ENCODE measurements around the gene EFNA5.

GRCh38 chr5:107340631-107341030 is 330.1 kb downstream of the EFNA5 start:
- TF ChIP-seq, protein P1, sequence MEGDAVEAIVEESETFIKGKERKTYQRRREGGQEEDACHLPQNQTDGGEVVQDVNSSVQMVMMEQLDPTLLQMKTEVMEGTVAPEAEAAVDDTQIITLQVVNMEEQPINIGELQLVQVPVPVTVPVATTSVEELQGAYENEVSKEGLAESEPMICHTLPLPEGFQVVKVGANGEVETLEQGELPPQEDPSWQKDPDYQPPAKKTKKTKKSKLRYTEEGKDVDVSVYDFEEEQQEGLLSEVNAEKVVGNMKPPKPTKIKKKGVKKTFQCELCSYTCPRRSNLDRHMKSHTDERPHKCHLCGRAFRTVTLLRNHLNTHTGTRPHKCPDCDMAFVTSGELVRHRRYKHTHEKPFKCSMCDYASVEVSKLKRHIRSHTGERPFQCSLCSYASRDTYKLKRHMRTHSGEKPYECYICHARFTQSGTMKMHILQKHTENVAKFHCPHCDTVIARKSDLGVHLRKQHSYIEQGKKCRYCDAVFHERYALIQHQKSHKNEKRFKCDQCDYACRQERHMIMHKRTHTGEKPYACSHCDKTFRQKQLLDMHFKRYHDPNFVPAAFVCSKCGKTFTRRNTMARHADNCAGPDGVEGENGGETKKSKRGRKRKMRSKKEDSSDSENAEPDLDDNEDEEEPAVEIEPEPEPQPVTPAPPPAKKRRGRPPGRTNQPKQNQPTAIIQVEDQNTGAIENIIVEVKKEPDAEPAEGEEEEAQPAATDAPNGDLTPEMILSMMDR (conservative IDR thresholded peaks at IDR 0.05), result no peak
- TF ChIP-seq EZH2 (IDR thresholded peaks at IDR 0.05; ENCODE audit: low read depth), result no peak

All from PC-9 (cell line).